Left kidney (tissue), 2 donors: Measurements from ENCODE around the gene BTBD1. TPM values are rescaled to one million over a fixed set of nuclear protein-coding genes. Genes with fewer than 3 reads are reported as not detected.

Experiments used
- DNase-seq: peaks from one replicate; pipeline ENCODE4 v3.0.0-alpha.2; 2013
- polyA plus RNA-seq: library from polyadenylated mRNA; unstranded; fragments of 120-200 nt; gene quantifications from one replicate; pipeline ENCODE4 v1.2.1, GENCODE V29; 2013; ENCODE audit not compliant: insufficient read length

Gene BTBD1
- polyA plus RNA-seq, 1 donor: 71.0 TPM

GRCh38 chr15:82995076-82995475 is 72.0 kb downstream of the BTBD1 start:
- no peak for DNase-seq

GRCh38 chr15:82993144-82993543 is 73.9 kb downstream of the BTBD1 start:
- no peak for DNase-seq

GRCh38 chr15:82992436-82992998 is 74.5 kb downstream of the BTBD1 start:
- DNase-seq: no peak

- DNase-seq: no peak
Measured at GRCh38 chr15:82986442-82986780, 80.6 kb downstream of the BTBD1 start.

GRCh38 chr15:82985688-82986441 is 81.2 kb downstream of the BTBD1 start, which contains the start of gene RAMAC:
Gene RAMAC, plus strand, starts transcription at chr15:82986210. Its CDS starts 2,809 bp downstream, at chr15:82989019.
- DNase-seq: peak; percentile 97

- peak; percentile 28 for DNase-seq
Measured at GRCh38 chr15:82980981-82981380, 86.1 kb downstream of the BTBD1 start.

- DNase-seq: no peak
Measured at GRCh38 chr15:82979726-82980125, 87.3 kb downstream of the BTBD1 start.

GRCh38 chr15:82978438-82978837 is 88.6 kb downstream of the BTBD1 start:
- no peak for DNase-seq

GRCh38 chr15:82977076-82977475 is 90.0 kb downstream of the BTBD1 start:
- no peak for DNase-seq

- no peak for DNase-seq
Measured at GRCh38 chr15:82972990-82973389, 94.1 kb downstream of the BTBD1 start.

GRCh38 chr15:82971218-82971984 is 95.7 kb downstream of the BTBD1 start:
- DNase-seq: no peak

- no peak for DNase-seq
Measured at GRCh38 chr15:82970696-82971095, 96.4 kb downstream of the BTBD1 start.

- DNase-seq: no peak
Measured at GRCh38 chr15:82970078-82970686, 96.9 kb downstream of the BTBD1 start.

- DNase-seq: no peak
Measured at GRCh38 chr15:82969353-82969752, 97.7 kb downstream of the BTBD1 start.

- no peak for DNase-seq
Measured at GRCh38 chr15:82968066-82968465, 99.0 kb downstream of the BTBD1 start.

- DNase-seq: no peak
Measured at GRCh38 chr15:82966671-82967071, 100.4 kb downstream of the BTBD1 start.

Other genes with a start within 250 kb of the BTBD1 start
- 33.7 TPM for gene HOMER2, start 114.5 kb downstream of the BTBD1 start, polyA plus RNA-seq
- gene RAMAC, start 81.0 kb downstream of the BTBD1 start, polyA plus RNA-seq: 44.1 TPM
- gene C15orf40, start 55.6 kb downstream of the BTBD1 start, polyA plus RNA-seq: 29.8 TPM
- gene TM6SF1, start 40.4 kb upstream of the BTBD1 start, polyA plus RNA-seq: 3.2 TPM
- 96.4 TPM for gene HDGFL3, start 140.6 kb upstream of the BTBD1 start, polyA plus RNA-seq
- 0.17 TPM for gene BNC1, start 217.4 kb upstream of the BTBD1 start, polyA plus RNA-seq